H9 (cell line): Measurements from ENCODE around the gene RNASEL. TPM values are rescaled to one million over a fixed set of nuclear protein-coding genes. Genes with fewer than 3 reads are reported as not detected.

Source experiments
- DNase-seq: peaks from one replicate; pipeline ENCODE4 v3.0.0-alpha.2; 2017
- H2AFZ ChIP-seq: one replicate; pipeline ENCODE4 v1.6.1; 2013; ENCODE audit warnings: mild to moderate bottlenecking, low read length, control low read depth, moderate library complexity
- H2AK5ac ChIP-seq: 2 replicates; pipeline ENCODE4 v1.6.1; 2013; ENCODE audit warnings: low read length, control low read depth, mixed read lengths; ENCODE audit not compliant: insufficient read length
- H2BK120ac ChIP-seq: one replicate; pipeline ENCODE4 v1.6.1; 2013; ENCODE audit warnings: low read depth, mild to moderate bottlenecking, low read length, control low read depth, inconsistent platforms; ENCODE audit not compliant: poor library complexity, severe bottlenecking
- H2BK12ac ChIP-seq: 2 replicates; pipeline ENCODE4 v1.6.1; 2013; ENCODE audit warnings: low read length, control low read depth, mixed read lengths, low read depth; ENCODE audit not compliant: insufficient read length
- H2BK15ac ChIP-seq: 2 replicates; pipeline ENCODE4 v1.6.1; 2013; ENCODE audit warnings: low read depth, low read length, control low read depth
- H2BK20ac ChIP-seq: one replicate; pipeline ENCODE4 v1.6.1; 2013; ENCODE audit warnings: low read depth, mild to moderate bottlenecking, low read length, control low read depth, inconsistent platforms; ENCODE audit not compliant: poor library complexity, severe bottlenecking
- H2BK5ac ChIP-seq: 2 replicates; pipeline ENCODE4 v1.6.1; 2013; ENCODE audit warnings: low read length, control low read depth, mixed read lengths; ENCODE audit not compliant: insufficient read length
- H3K14ac ChIP-seq: 2 replicates; pipeline ENCODE4 v1.6.1; 2013; ENCODE audit warnings: low read length, control low read depth; ENCODE audit not compliant: insufficient read depth
- H3K18ac ChIP-seq: 2 replicates; pipeline ENCODE4 v1.6.1; 2013; ENCODE audit warnings: low read depth, mild to moderate bottlenecking, mixed read lengths, low read length, control low read depth; ENCODE audit not compliant: insufficient read length
- H3K23ac ChIP-seq: 2 replicates; pipeline ENCODE4 v1.6.1; 2013; ENCODE audit warnings: low read length, control low read depth, mixed read lengths, low read depth; ENCODE audit not compliant: insufficient read length
- H3K23me2 ChIP-seq: 2 replicates; pipeline ENCODE4 v1.6.1; 2013; ENCODE audit warnings: low read depth, mild to moderate bottlenecking, mixed read lengths, low read length, control low read depth; ENCODE audit not compliant: insufficient read length, poor library complexity, severe bottlenecking
- H3K27ac ChIP-seq: 2 replicates; pipeline ENCODE4 v1.5.1; 2013; ENCODE audit warnings: low read length, control low read depth, mixed read lengths, low read depth; ENCODE audit not compliant: insufficient read length
- H3K27me3 ChIP-seq: 2 replicates; pipeline ENCODE4 v1.6.1; 2013; ENCODE audit warnings: low read length, control low read depth, inconsistent platforms; ENCODE audit not compliant: insufficient read depth
- H3K4ac ChIP-seq: 2 replicates; pipeline ENCODE4 v1.6.1; 2013; ENCODE audit warnings: low read depth, mild to moderate bottlenecking, control low read depth, inconsistent platforms, low read length, moderate library complexity
- H3K4me1 ChIP-seq: 2 replicates; pipeline ENCODE4 v1.6.1; 2013; ENCODE audit warnings: low read length, control low read depth, inconsistent platforms; ENCODE audit not compliant: insufficient read depth
- H3K4me2 ChIP-seq: 2 replicates; pipeline ENCODE4 v1.6.1; 2013; ENCODE audit warnings: low read length, control low read depth, mixed read lengths; ENCODE audit not compliant: insufficient read length, insufficient read depth
- H3K56ac ChIP-seq: 2 replicates; pipeline ENCODE4 v1.6.1; 2013; ENCODE audit warnings: low read depth, mild to moderate bottlenecking, mixed read lengths, low read length, control low read depth; ENCODE audit not compliant: insufficient read length
- H3K79me1 ChIP-seq: 2 replicates; pipeline ENCODE4 v1.6.1; 2013; ENCODE audit warnings: low read depth, mild to moderate bottlenecking, moderate library complexity, low read length, control low read depth, inconsistent platforms; ENCODE audit not compliant: insufficient read depth, poor library complexity, severe bottlenecking
- H3K79me2 ChIP-seq: 2 replicates; pipeline ENCODE4 v1.6.1; 2013; ENCODE audit warnings: low read length, control low read depth, inconsistent platforms; ENCODE audit not compliant: insufficient read depth
- H3K9ac ChIP-seq: 2 replicates; pipeline ENCODE4 v1.6.1; 2013; ENCODE audit warnings: low read length, control low read depth, mixed read lengths; ENCODE audit not compliant: insufficient read length; ENCODE audit errors: extremely low read depth
- H3K9me3 ChIP-seq: one replicate; pipeline ENCODE4 v1.6.1; 2013; ENCODE audit warnings: low read depth, low read length, inconsistent platforms; ENCODE audit not compliant: control insufficient read depth
- H3T11ph ChIP-seq: one replicate; pipeline ENCODE4 v1.6.1; 2013; ENCODE audit warnings: mild to moderate bottlenecking, low read length, control low read depth, inconsistent platforms
- H4K20me1 ChIP-seq: one replicate; pipeline ENCODE4 v1.6.1; 2013; ENCODE audit not compliant: control insufficient read depth, insufficient read length, insufficient read depth
- H4K5ac ChIP-seq: 2 replicates; pipeline ENCODE4 v1.6.1; 2013; ENCODE audit warnings: low read depth, mild to moderate bottlenecking, mixed read lengths, low read length, control low read depth; ENCODE audit not compliant: insufficient read length
- H4K8ac ChIP-seq: replicated peaks from 2 replicates; pipeline ENCODE4 v1.6.1; 2013; ENCODE audit warnings: low read length, control low read depth, mixed read lengths, low read depth; ENCODE audit not compliant: insufficient read length
- H4K91ac ChIP-seq: 2 replicates; pipeline ENCODE4 v1.6.1; 2013; ENCODE audit warnings: low read depth, mild to moderate bottlenecking, moderate library complexity, mixed read lengths, low read length, control low read depth; ENCODE audit not compliant: insufficient read length
- H3K27ac Mint-ChIP-seq, 3 experiments: 2 replicates in 2 of 3; 3 replicates in 1 of 3; pipeline ENCODE4 v1.8.0; 2020 to 2021; ENCODE audit warnings: mixed read lengths in 3 of 3, mild to moderate bottlenecking in 1 of 3, moderate library complexity in 1 of 3
- H3K27me3 Mint-ChIP-seq: 2 replicates; pipeline ENCODE4 v1.8.0; 2021; ENCODE audit warnings: low read depth, mild to moderate bottlenecking, moderate library complexity, mixed read lengths
- H3K36me3 Mint-ChIP-seq, 3 experiments: 2 replicates in 2 of 3; 3 replicates in 1 of 3; pipeline ENCODE4 v1.8.0; 2020 to 2021; ENCODE audit warnings: low read depth in 3 of 3, mixed read lengths in 3 of 3; ENCODE audit not compliant: insufficient read depth in 1 of 3
- H3K4me1 Mint-ChIP-seq, 2 experiments: 2 replicates each; pipeline ENCODE4 v1.8.0; 2020; ENCODE audit warnings: mixed read lengths in 2 of 2
- H3K4me3 Mint-ChIP-seq, 2 experiments: 2 replicates in 1 of 2; 3 replicates in 1 of 2; pipeline ENCODE4 v1.8.0; 2020 to 2021; ENCODE audit warnings: mild to moderate bottlenecking in 2 of 2, mixed read lengths in 2 of 2, moderate library complexity in 1 of 2
- H3K9me3 Mint-ChIP-seq, 2 experiments: 2 replicates in 1 of 2; 3 replicates in 1 of 2; pipeline ENCODE4 v1.8.0; 2020; ENCODE audit warnings: mild to moderate bottlenecking in 2 of 2, mixed read lengths in 2 of 2, moderate library complexity in 1 of 2
- CTCF ChIP-seq: fragments of 200-600 bp; sonication (generic); conservative IDR thresholded peaks from 3 replicates; pipeline ENCODE4 v1.8.0; 2021; ENCODE audit warnings: antibody characterized with exemption, mild to moderate bottlenecking
- WGBS: extraction: QIAGEN DNeasy Blood & Tissue Kit; methylation state at CpG from one replicate; pipeline ENCODE4 v1.1.7; 2013; ENCODE audit warnings: missing lambda C conversion rate, low lambda C conversion rate, mixed read lengths; ENCODE audit not compliant: insufficient read length; ENCODE audit errors: extremely low coverage; 5-methylcytosine and 5-hydroxymethylcytosine counted together
- total RNA-seq: library from RNA; stranded (reverse); gene quantifications from 2 replicates; pipeline ENCODE4 v1.2.1, GENCODE V29; 2021

Gene RNASEL
- total RNA-seq, 1 experiment from 2014 or later, result 0.63 TPM

GRCh38 chr1:182615468-182616129 lies 26.5 kb upstream of the RNASEL start:
- H2BK20ac ChIP-seq, result no peak overlapping the region
- Mint-ChIP-seq H3K4me1 (peaks cover 72 to 74% of the 10 kb centered on the region in 2 experiments), H3K4me3 (peak overlapping the region; percentile 69 to 78), H3K27ac (peak overlapping the region in 2 of 3 experiments; percentile 21 to 81; a peak in 2 of 7 replicates), H3K27me3 (peaks cover 75% of the 10 kb centered on the region), H3K9me3 (peaks cover 1% of the 10 kb centered on the region in 2 experiments; a peak in 3 of 5 replicates), H3K36me3 (peaks cover 0 to 2% (median 0%) of the 10 kb centered on the region in 3 experiments; a peak in 2 of 7 replicates)
- H4K20me1 ChIP-seq, result no peaks in the 10 kb centered on the region
- no peak overlapping the region for H4K8ac ChIP-seq
- H3K4ac ChIP-seq, result no peak overlapping the region
- peak overlapping the region; percentile 89 for H3K18ac ChIP-seq
- H3K4me2 ChIP-seq, result peak overlapping the region; percentile 52
- peak overlapping the region; percentile 74; the same call in 1 of the 2 replicates for H3K14ac ChIP-seq
- H4K5ac ChIP-seq, result no peak overlapping the region
- H2BK12ac ChIP-seq, result no peak overlapping the region
- H3K9ac ChIP-seq, result no peak overlapping the region
- no peak overlapping the region for H4K91ac ChIP-seq
- H3K27ac ChIP-seq, result no peak overlapping the region
- H3K27me3 ChIP-seq, result no peaks in the 10 kb centered on the region; the same call in 1 of the 2 replicates
- H2AFZ ChIP-seq, result no peak overlapping the region
- peak overlapping the region; percentile 24 for H2BK120ac ChIP-seq
- no peak overlapping the region for H3K56ac ChIP-seq
- DNase-seq, result no peak
- peaks cover 15% of the 10 kb centered on the region for H3K23me2 ChIP-seq
- no peaks in the 10 kb centered on the region for H3K79me1 ChIP-seq
- peaks cover 19% of the 10 kb centered on the region; the same call in 1 of the 2 replicates for H3K4me1 ChIP-seq
- no peak overlapping the region for H2BK5ac ChIP-seq
- TF ChIP-seq CTCF, result no peak
- no peak overlapping the region for H3K23ac ChIP-seq
- no peaks in the 10 kb centered on the region for H3K79me2 ChIP-seq
- no CpG with 5 or more reads among the region's 11 CpGs for WGBS
- no peak overlapping the region for H3T11ph ChIP-seq
- H3K9me3 ChIP-seq, result no peaks in the 10 kb centered on the region
- H2AK5ac ChIP-seq, result no peak overlapping the region
- H2BK15ac ChIP-seq, result no peak overlapping the region
